ENCODE data around the gene NFYC. TPM values are rescaled to one million over a fixed set of nuclear protein-coding genes. Genes with fewer than 3 reads are reported as not detected.

The NFYC gene
- total RNA-seq, 4 donors from 2014 or later, result 29.8 to 44.6 (median 32.4) TPM

DNA sequence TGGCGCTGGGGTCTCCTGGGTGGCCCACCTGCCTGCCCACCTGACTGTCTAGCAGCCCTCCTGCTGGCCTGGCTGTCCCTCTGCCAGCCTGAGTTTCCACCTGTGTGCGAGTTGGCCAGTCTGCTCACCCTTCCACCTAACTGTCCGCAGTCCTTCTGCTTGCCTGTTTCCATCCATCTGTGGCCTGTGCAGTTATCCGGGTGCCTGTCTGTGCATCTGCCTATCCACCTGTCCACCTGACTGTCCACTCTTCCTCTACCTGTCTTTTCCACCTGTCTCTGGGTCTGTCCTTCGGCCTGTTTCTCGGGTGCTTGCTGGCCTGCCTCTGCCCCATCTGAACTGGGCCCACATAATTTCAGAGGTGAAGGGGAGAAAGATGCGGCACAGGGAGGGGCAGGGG lies 93.9 kb downstream of the NFYC start:
- DNase-seq (ENCODE audit: low spot score) (no peak), ATAC-seq (ENCODE audit: low FRiP score) (no peak)
- TF ChIP-seq, protein P1, sequence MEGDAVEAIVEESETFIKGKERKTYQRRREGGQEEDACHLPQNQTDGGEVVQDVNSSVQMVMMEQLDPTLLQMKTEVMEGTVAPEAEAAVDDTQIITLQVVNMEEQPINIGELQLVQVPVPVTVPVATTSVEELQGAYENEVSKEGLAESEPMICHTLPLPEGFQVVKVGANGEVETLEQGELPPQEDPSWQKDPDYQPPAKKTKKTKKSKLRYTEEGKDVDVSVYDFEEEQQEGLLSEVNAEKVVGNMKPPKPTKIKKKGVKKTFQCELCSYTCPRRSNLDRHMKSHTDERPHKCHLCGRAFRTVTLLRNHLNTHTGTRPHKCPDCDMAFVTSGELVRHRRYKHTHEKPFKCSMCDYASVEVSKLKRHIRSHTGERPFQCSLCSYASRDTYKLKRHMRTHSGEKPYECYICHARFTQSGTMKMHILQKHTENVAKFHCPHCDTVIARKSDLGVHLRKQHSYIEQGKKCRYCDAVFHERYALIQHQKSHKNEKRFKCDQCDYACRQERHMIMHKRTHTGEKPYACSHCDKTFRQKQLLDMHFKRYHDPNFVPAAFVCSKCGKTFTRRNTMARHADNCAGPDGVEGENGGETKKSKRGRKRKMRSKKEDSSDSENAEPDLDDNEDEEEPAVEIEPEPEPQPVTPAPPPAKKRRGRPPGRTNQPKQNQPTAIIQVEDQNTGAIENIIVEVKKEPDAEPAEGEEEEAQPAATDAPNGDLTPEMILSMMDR (IDR thresholded peaks at IDR 0.05), result no peak

DNA sequence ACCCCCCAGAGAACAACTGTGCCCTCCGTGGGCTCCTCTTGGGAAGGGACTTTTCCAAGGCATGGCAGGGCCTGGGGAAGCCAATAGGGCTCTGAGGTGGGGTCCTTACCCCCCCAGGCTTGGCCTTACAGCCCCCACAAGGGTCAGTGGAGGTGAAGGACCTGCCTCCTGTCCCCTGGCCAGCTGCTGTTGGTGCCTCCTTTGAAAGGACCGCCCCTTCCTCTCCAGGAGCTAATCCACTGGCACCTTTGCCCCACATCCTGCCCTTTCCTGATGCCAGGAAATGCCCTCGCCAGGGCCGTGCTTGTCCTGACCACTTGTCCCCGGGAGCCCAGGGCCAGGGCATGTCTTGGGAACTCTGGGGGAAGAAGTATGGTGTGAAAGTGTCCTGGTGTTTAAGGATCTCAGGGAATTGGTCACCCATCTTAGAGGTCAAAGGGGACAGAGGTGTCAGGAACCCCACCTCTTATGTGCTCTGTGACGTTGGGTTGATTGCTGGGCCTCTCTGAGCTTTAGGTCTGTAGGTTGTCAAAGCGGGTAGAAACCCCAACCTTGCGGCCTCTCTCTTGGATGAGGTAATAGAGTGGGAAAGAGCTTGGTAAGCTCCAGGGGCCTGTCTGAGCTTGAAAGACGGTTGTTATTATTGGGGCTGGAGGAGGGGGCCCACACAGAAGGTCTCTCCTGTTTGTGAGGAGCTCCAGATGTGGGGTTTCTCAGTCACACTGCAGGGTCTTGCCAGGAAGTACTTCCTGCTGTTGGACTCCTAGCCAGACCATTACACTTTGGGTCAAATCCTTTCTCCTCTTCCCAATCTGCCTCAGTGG lies 94.9 kb downstream of the NFYC start:
- ATAC-seq (ENCODE audit: low FRiP score), result no peak
- DNase-seq (ENCODE audit: low spot score), result no peak
- TF ChIP-seq, protein P1 (IDR thresholded peaks at IDR 0.05), result no peak

DNA sequence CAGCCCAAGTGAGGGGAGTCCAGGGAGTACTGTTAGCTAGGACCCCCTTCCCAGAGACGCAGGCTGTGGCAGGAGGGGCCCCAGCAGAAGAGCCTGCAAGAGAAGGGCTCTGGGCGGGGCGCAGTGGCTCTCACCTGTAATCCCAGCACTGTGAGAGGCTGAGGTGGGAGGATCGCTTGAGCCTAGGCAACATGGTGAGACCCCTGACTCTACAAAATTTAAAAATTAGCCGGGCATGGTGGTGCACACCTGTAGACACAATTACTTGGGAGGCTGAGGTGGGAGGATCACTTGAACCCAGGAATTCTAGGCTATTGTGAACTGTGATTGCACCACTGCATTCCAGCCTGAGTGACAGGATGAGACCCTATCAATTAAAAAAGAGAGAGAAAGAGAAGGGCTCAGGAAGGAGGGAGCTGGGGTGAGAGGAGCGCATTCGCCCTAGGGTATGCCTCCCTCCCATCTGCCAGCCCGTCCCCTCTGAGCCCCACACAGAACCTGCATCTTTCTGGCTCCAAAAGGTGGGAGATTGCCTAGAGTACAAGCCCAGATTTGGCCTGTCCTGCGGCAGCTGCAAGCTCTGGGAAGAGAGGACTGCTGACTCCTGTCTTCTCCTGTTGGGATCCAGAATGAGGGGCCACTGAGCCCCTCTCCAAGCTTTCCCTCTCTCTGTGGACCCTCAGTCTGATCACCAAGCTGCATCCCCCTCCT lies 95.6 kb downstream of the NFYC start:
- no peak for DNase-seq (ENCODE audit: low spot score)

DNA sequence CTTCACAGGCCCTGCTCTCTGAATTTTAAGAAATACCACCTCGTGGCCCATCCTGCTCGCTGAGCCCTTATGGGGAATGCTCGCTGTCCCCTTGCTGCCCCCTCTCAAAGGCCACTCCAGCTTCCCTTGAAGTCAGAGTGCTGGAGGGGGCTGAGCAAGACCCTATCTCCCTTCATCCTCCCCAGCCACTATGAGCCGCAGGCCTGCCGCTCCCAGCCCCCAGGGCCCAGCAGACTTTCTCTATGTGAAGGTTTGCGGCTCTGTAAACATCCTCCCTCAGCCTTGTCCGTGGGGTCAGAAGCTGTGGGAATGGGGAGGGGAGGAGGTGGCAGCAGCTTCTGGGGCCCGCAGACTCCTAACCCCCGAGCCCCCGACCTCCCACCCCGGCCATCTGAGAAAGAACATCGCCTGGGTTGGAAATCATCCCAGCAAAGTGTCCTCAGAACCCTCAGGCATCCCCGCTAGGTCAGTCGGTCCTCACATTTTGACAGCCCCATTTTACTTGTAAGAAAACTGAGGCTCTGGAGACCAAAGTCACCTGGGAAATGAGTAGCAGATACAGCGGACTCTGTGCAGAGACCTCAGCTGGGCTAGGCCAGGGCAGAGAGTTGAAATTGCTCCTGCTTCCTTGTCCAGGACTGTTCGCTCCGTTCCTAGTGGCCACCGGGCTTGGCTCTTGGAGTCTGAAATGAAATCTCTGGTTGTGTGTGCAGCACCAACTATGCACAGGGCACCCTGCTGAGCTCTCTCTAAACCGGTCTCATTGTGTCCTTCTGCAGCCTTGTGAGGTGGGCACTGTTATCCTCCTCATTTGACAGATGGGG lies 96.4 kb downstream of the NFYC start:
- ATAC-seq (ENCODE audit: low FRiP score) (no peak), DNase-seq (ENCODE audit: low spot score) (no peak)
- TF ChIP-seq, protein P1 (IDR thresholded peaks at IDR 0.05), result no peak

More for the DNA sequence above, 95.6 kb downstream of the NFYC start:
- no peak for ATAC-seq (ENCODE audit: low FRiP score)
- TF ChIP-seq, protein P1 (IDR thresholded peaks at IDR 0.05), result no peak

DNA sequence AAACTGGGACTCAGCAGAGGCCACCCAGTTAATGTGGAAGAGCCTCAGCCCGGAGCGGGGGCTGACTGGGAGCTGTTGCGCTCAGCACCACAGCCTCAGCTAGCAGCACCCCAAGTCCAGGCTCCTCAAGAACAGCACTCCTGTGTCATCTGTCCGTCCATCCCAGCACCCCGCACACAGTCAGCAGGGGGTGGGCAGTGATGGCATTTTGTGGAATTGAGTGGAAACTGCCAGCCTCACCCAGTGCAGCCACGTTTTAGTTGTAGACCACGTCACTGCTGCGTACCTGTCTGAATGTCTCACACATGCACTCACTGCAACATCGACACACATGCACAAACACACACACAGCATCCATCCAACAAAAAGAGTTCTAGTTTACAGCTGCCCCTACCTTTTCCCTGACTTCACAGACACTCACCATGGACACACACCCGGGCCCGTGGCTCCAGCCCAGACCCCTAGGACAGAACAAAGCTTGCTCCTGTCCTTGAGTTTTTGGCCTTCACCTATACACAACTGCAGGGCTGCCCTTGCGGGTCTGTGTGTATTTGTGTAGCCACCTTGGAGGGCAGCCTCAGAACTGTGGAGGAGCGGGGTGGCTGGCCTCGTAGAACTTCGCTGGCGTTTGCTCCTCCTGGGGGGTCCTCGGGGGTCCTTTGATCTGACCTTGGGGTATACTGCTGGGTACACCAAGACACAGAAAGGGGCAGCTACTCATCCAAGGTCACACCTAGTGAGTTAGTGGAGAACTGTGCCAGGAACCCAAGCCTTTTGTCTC lies 97.2 kb downstream of the NFYC start:
- no peak for ATAC-seq (ENCODE audit: low FRiP score)
- DNase-seq (ENCODE audit: low spot score), result no peak
- TF ChIP-seq, protein P1 (IDR thresholded peaks at IDR 0.05), result no peak

DNA sequence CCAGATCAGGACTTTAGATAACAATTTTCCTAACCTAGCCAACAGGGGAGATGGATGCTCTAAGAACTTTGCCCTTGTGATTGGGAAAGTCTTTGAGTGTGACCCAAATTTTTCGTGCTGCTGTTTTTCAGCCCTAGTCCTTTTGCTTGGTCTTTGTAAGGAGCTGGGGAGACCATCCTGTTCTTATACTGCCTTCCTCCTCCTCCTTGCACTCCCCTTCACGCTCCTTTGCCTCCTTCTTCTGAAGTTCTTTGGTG lies 97.8 kb downstream of the NFYC start:
- TF ChIP-seq, protein P1 (IDR thresholded peaks at IDR 0.05), result no peak
- no peak for ATAC-seq (ENCODE audit: low FRiP score)
- DNase-seq (ENCODE audit: low spot score), result no peak
